SK-N-SH treated with all-trans-retinoic acid at 6 μM for 48 hours (cell line): ENCODE results near the gene LIMCH1.

Source experiments
- ATAC-seq: fragments of 200-7000 bp; cut with Tn5 transposase; 3 replicates; pipeline ENCODE4 v1.9.1; 2020; ENCODE audit warnings: mild to moderate bottlenecking, moderate library complexity
- ARNTL ChIP-seq: fragments of 450-650 bp; formaldehyde crosslinking; IDR thresholded peaks from 2 replicates; pipeline ENCODE4 v1.5.0; 2020; ENCODE audit warnings: low read depth, mild to moderate bottlenecking, moderate library complexity, borderline replicate concordance
- BACH2 ChIP-seq: fragments of 250-450 bp; sonication (Bioruptor Pico); IDR thresholded peaks from 2 replicates; pipeline ENCODE4 v1.9.0; 2021; ENCODE audit warnings: mild to moderate bottlenecking, borderline replicate concordance
- CSDC2 ChIP-seq: fragments of 250-450 bp; sonication (Bioruptor Pico); IDR thresholded peaks from 2 replicates; pipeline ENCODE4 v1.5.0; 2020; ENCODE audit warnings: mild to moderate bottlenecking, moderate library complexity
- ESRRG ChIP-seq: fragments of 250-450 bp; sonication (Bioruptor Pico); IDR thresholded peaks from 2 replicates; pipeline ENCODE4 v1.6.1; 2021; ENCODE audit warnings: mild to moderate bottlenecking
- GLIS3 ChIP-seq: fragments of 250-450 bp; sonication (Bioruptor Pico); IDR thresholded peaks from 2 replicates; pipeline ENCODE4 v1.5.0; 2020; ENCODE audit warnings: mild to moderate bottlenecking, moderate library complexity
- ISL1 ChIP-seq: fragments of 250-450 bp; sonication (Bioruptor Pico); IDR thresholded peaks from 2 replicates; pipeline ENCODE4 v2.1.2; 2022; ENCODE audit warnings: mild to moderate bottlenecking, moderate library complexity
- OSR1 ChIP-seq: fragments of 250-450 bp; sonication (Bioruptor Pico); IDR thresholded peaks from 2 replicates; pipeline ENCODE4 v1.8.0; 2022; ENCODE audit warnings: moderate library complexity, mild to moderate bottlenecking, inconsistent platforms
- PATZ1 ChIP-seq: fragments of 250-450 bp; sonication (Bioruptor Pico); IDR thresholded peaks from 2 replicates; pipeline ENCODE4 v1.8.0; 2020; ENCODE audit warnings: mild to moderate bottlenecking, moderate library complexity, borderline replicate concordance
- POU6F1 ChIP-seq: fragments of 250-450 bp; sonication (Bioruptor Pico); IDR thresholded peaks from 2 replicates; pipeline ENCODE4 v1.8.0; 2021; ENCODE audit warnings: low read depth, mild to moderate bottlenecking, moderate library complexity, borderline replicate concordance
- PPARA ChIP-seq: fragments of 250-450 bp; sonication (Bioruptor Pico); IDR thresholded peaks from 2 replicates; pipeline ENCODE4 v1.5.0; 2020; ENCODE audit warnings: mild to moderate bottlenecking, borderline replicate concordance
- RARB ChIP-seq: fragments of 250-450 bp; sonication (Bioruptor Pico); IDR thresholded peaks from 2 replicates; pipeline ENCODE4 v1.8.0; 2021; ENCODE audit warnings: mild to moderate bottlenecking, moderate library complexity
- SNAI2 ChIP-seq: fragments of 250-450 bp; sonication (Bioruptor Pico); IDR thresholded peaks from 2 replicates; pipeline ENCODE4 v1.5.0; 2020; ENCODE audit warnings: mild to moderate bottlenecking, moderate library complexity
- TCF4 ChIP-seq: fragments of 250-450 bp; sonication (Bioruptor Pico); IDR thresholded peaks from 2 replicates; pipeline ENCODE4 v1.8.0; 2021; ENCODE audit warnings: mild to moderate bottlenecking, moderate library complexity, borderline replicate concordance
- TOX ChIP-seq: fragments of 250-450 bp; sonication (Bioruptor Pico); IDR thresholded peaks from 2 replicates; pipeline ENCODE4 v1.8.0; 2021; ENCODE audit warnings: mild to moderate bottlenecking, moderate library complexity, borderline replicate concordance
- TSHZ2 ChIP-seq: fragments of 250-450 bp; sonication (Bioruptor Pico); IDR thresholded peaks from 2 replicates; pipeline ENCODE4 v1.5.0; 2020; ENCODE audit warnings: mild to moderate bottlenecking, moderate library complexity
- ZC3H10 ChIP-seq: fragments of 250-450 bp; sonication (Bioruptor Pico); IDR thresholded peaks from 2 replicates; pipeline ENCODE4 v1.5.1; 2021; ENCODE audit warnings: mild to moderate bottlenecking, moderate library complexity
- ZFP3 ChIP-seq: fragments of 250-450 bp; sonication (Bioruptor Pico); IDR thresholded peaks from 2 replicates; pipeline ENCODE4 v1.5.0; 2020; ENCODE audit warnings: mild to moderate bottlenecking, moderate library complexity
- ZFP30 ChIP-seq: fragments of 450-650 bp; formaldehyde crosslinking; IDR thresholded peaks from 2 replicates; pipeline ENCODE4 v1.5.0; 2022; ENCODE audit warnings: mild to moderate bottlenecking, moderate library complexity
- ZNF565 ChIP-seq: fragments of 450-650 bp; formaldehyde crosslinking; conservative IDR thresholded peaks from 2 replicates; pipeline ENCODE4 v1.5.0; 2020; ENCODE audit warnings: low read depth, mild to moderate bottlenecking, moderate library complexity
- ZNF70 ChIP-seq: fragments of 450-650 bp; formaldehyde crosslinking; IDR thresholded peaks from 2 replicates; pipeline ENCODE4 v1.5.0; 2020; ENCODE audit warnings: mild to moderate bottlenecking, moderate library complexity
- ZNF8 ChIP-seq: fragments of 450-650 bp; formaldehyde crosslinking; IDR thresholded peaks from 2 replicates; pipeline ENCODE4 v1.5.0; 2020; ENCODE audit warnings: mild to moderate bottlenecking, moderate library complexity
- TF ChIP-seq, protein P1 (sequence below): fragments of 250-450 bp; sonication (Bioruptor Pico); IDR thresholded peaks from 2 replicates; pipeline ENCODE4 v1.5.1; 2020; ENCODE audit warnings: low read depth, mild to moderate bottlenecking, moderate library complexity

LIMCH1 gene

DNA sequence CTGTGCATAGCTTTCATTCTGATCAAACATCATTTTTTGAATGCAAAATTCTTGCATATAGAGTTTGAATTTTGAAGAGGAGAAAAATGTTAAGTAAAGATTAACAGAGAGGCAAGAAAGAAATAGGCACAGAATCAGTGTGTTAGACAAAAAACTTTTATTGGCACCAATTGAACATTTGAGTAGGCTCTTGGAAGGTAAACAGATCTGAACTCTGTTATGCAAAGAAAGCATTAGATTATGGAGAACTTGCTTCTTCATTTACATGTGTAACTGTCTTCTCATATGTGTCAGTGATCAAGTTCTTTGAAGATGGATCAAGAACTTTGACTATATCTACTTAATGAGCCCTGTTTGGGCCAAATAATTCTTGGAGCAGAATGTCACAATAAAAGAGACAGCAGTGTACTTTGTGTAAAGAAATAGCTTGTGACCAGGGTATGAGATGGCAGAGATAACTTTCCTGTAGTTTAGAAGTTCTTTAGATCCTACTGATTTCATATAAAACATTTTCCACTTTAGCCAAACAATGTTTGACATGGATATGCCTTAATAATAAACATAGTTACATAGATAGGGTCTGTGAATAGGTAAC, 61.3 kb downstream of the LIMCH1 start:
- TF ChIP-seq SNAI2 (CRISPR knock-in tag), result no peak
- TF ChIP-seq ZFP30 (CRISPR knock-in tag), result no peak
- TF ChIP-seq TOX, result no peak
- TF ChIP-seq TCF4 (CRISPR knock-in tag), result no peak
- TF ChIP-seq OSR1 (CRISPR knock-in tag), result no peak
- TF ChIP-seq PPARA (CRISPR knock-in tag), result no peak
- TF ChIP-seq ZNF8, result no peak
- TF ChIP-seq BACH2, result no peak
- TF ChIP-seq ESRRG, result no peak
- TF ChIP-seq RARB (CRISPR knock-in tag), result no peak
- no peak for TF ChIP-seq CSDC2 (CRISPR knock-in tag)
- no peak for TF ChIP-seq ZC3H10 (CRISPR knock-in tag)
- no peak for TF ChIP-seq GLIS3
- TF ChIP-seq PATZ1 (CRISPR knock-in tag), result no peak
- no peak for TF ChIP-seq TSHZ2 (CRISPR knock-in tag)
- TF ChIP-seq ZNF70 (CRISPR knock-in tag), result no peak
- no peak for ATAC-seq

GRCh38 chr4:41600243-41600912, 62.4 kb downstream of the LIMCH1 start:
- ATAC-seq, result no peak
- TF ChIP-seq SNAI2 (CRISPR knock-in tag), result no peak
- no peak for TF ChIP-seq RARB (CRISPR knock-in tag)
- no peak for TF ChIP-seq ARNTL (CRISPR knock-in tag)
- TF ChIP-seq PPARA (CRISPR knock-in tag), result no peak
- TF ChIP-seq ZC3H10 (CRISPR knock-in tag), result no peak
- TF ChIP-seq ESRRG, result no peak
- TF ChIP-seq ZFP3, result no peak
- TF ChIP-seq, protein P1, sequence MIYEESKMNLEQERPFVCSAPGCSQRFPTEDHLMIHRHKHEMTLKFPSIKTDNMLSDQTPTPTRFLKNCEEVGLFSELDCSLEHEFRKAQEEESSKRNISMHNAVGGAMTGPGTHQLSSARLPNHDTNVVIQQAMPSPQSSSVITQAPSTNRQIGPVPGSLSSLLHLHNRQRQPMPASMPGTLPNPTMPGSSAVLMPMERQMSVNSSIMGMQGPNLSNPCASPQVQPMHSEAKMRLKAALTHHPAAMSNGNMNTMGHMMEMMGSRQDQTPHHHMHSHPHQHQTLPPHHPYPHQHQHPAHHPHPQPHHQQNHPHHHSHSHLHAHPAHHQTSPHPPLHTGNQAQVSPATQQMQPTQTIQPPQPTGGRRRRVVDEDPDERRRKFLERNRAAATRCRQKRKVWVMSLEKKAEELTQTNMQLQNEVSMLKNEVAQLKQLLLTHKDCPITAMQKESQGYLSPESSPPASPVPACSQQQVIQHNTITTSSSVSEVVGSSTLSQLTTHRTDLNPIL (CRISPR knock-in tag), result no peak
- TF ChIP-seq ZNF70 (CRISPR knock-in tag), result no peak
- TF ChIP-seq POU6F1 (CRISPR knock-in tag), result no peak
- TF ChIP-seq BACH2, result no peak
- no peak for TF ChIP-seq ZNF8
- TF ChIP-seq ZNF565 (CRISPR knock-in tag), result no peak
- TF ChIP-seq ISL1, result no peak
- TF ChIP-seq ZFP30 (CRISPR knock-in tag), result no peak
- TF ChIP-seq CSDC2 (CRISPR knock-in tag), result no peak
- TF ChIP-seq GLIS3, result no peak
- TF ChIP-seq TSHZ2 (CRISPR knock-in tag), result no peak
- no peak for TF ChIP-seq PATZ1 (CRISPR knock-in tag)
